ENCODE data around the gene PHEX. TPM values are rescaled to one million over a fixed set of nuclear protein-coding genes. Genes with fewer than 3 reads are reported as not detected.

The PHEX gene
- total and polyA plus RNA-seq, 8 donors, result 0.05 to 0.73 (median 0.14) TPM; not detected in 5

DNA sequence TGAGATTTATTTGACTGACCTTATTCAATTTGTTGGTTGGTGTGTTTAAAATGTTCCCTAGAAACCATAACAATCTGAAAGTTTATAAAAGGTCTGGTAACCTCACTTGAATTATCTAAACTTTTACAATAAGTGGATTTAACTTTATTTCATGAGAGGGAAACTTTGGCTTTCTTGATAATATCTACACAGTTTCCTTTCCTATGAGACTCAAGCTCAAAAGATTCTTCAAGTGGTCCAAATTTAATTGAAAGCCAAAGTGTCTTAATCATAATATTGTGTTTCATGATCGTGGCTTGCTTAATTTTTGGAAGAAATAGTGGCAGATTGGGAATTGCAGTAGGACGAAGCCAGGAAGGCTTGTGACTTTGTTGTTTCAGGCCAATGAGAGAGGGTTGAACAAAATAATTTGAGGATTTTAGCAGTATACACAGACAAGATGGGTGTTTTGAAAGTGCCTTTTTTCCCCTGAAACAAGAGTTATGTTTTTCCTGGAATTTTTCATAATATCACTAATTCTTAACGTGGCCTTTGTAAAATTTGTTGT, 55.0 kb downstream of the PHEX start:
- 45 to 69% (median 48%) methylated on average over 3 of the region's 3 CpGs for WGBS, 5 donors
- Histone ChIP-seq H3K4me1 (no peaks in the 10 kb centered on the region), H3K36me3 (no peaks in the 10 kb centered on the region), H3K27me3 (no peaks in the 10 kb centered on the region), H3K4me3 (no peak overlapping the region), H3K27ac (no peak overlapping the region), H3K9me3 (no peaks in the 10 kb centered on the region)
- intact Hi-C loops (cut with DNase I; ENCODE audit: low total_unique reads), result no loop called here
- no peak for DNase-seq
- TF ChIP-seq, protein P1, sequence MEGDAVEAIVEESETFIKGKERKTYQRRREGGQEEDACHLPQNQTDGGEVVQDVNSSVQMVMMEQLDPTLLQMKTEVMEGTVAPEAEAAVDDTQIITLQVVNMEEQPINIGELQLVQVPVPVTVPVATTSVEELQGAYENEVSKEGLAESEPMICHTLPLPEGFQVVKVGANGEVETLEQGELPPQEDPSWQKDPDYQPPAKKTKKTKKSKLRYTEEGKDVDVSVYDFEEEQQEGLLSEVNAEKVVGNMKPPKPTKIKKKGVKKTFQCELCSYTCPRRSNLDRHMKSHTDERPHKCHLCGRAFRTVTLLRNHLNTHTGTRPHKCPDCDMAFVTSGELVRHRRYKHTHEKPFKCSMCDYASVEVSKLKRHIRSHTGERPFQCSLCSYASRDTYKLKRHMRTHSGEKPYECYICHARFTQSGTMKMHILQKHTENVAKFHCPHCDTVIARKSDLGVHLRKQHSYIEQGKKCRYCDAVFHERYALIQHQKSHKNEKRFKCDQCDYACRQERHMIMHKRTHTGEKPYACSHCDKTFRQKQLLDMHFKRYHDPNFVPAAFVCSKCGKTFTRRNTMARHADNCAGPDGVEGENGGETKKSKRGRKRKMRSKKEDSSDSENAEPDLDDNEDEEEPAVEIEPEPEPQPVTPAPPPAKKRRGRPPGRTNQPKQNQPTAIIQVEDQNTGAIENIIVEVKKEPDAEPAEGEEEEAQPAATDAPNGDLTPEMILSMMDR (IDR thresholded peaks at IDR 0.05), result no peak
- TF ChIP-seq POLR2AphosphoS5 (IDR thresholded peaks at IDR 0.05), result no peak
- no peak for TF ChIP-seq POLR2A (IDR thresholded peaks at IDR 0.05)
- TF ChIP-seq EP300 (IDR thresholded peaks at IDR 0.05), result no peak

DNA sequence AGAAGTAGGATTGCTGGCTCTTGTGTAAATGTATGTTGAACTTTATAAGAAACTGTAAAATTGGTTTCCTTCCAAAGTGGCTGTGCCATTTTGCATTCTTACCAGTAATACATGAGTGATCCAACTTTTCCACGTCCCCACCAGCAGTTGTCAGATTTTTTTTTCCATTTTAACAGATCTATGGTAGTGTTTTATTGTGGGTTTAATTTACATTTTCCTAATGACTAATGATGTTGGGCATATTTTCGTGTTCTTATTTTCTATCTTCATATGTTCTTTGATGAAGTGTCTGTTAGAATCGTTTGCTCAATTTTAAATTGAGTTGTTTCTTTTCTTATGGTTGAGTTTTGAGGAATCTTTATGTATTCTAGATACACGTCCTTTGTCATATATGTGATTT, 56.2 kb downstream of the PHEX start:
- no peaks in the 10 kb centered on the region for H3K36me3 ChIP-seq
- DNase-seq, result no peak
- TF ChIP-seq POLR2AphosphoS5 (IDR thresholded peaks at IDR 0.05), result no peak
- no peak for TF ChIP-seq EP300 (IDR thresholded peaks at IDR 0.05)
- TF ChIP-seq POLR2A (IDR thresholded peaks at IDR 0.05), result no peak
- TF ChIP-seq, protein P1 (IDR thresholded peaks at IDR 0.05), result no peak
- H3K27me3 ChIP-seq, result no peaks in the 10 kb centered on the region
- no peaks in the 10 kb centered on the region for H3K9me3 ChIP-seq
- intact Hi-C loops (cut with DNase I; ENCODE audit: low total_unique reads), result no loop called here
- H3K4me1 ChIP-seq, result no peaks in the 10 kb centered on the region
- H3K4me3 ChIP-seq, result no peak overlapping the region
- H3K27ac ChIP-seq, result no peak overlapping the region
- WGBS, 5 donors, result 55 to 100% (median 82%) methylated on average over 4 of the region's 4 CpGs

DNA sequence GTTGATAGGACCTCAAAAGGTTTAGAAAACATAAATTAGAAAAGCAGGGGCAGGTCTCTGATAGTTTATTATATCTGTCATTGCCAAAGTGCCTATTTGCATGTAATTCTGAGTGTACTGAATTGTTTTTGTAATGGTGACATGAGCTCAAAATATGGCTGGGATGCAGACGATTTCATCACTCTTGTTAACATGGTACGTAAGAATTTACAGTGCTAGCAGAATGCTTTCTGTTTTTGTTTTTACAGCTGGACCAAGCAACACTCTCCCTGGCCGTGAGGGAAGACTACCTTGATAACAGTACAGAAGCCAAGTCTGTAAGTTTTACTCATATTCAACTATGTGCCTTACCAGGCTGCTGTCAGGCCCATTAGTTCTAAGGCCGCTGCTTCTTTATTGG, 58.1 kb downstream of the PHEX start:
- WGBS, 5 donors, result 65 to 78% (median 72%) methylated on average over 4 of the region's 4 CpGs
- DNase-seq, result no peak
- TF ChIP-seq POLR2AphosphoS5 (IDR thresholded peaks at IDR 0.05) (no peak), POLR2A (IDR thresholded peaks at IDR 0.05) (no peak), EP300 (IDR thresholded peaks at IDR 0.05) (no peak)
- TF ChIP-seq, protein P1 (IDR thresholded peaks at IDR 0.05), result no peak
- Histone ChIP-seq H3K9me3 (no peaks in the 10 kb centered on the region), H3K36me3 (no peaks in the 10 kb centered on the region), H3K4me3 (no peak overlapping the region), H3K27ac (no peak overlapping the region), H3K27me3 (no peaks in the 10 kb centered on the region), H3K4me1 (no peaks in the 10 kb centered on the region)
- intact Hi-C loops (cut with DNase I; ENCODE audit: low total_unique reads), result no loop called here

DNA sequence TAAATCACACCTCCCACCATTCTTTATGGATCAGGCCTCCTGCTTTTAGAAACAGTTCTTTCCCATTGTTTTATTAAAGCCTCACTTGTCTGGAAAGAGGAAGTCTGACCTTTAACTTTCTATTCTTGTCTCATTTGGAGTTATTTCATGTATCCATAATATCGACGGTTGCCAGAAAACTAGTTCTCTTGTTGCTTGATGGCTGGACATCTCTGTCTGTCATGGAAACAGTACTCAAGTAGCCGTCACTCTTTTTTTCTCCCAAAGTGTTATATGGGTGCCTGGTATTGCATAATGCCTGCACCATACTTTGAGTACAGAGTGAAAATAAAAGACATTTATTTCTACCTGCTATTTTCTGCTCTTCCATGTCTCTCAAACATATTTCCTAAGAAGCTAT, 61.4 kb downstream of the PHEX start:
- intact Hi-C loops (cut with DNase I; ENCODE audit: low total_unique reads), result no loop called here
- Histone ChIP-seq H3K4me1 (no peaks in the 10 kb centered on the region), H3K4me3 (no peak overlapping the region), H3K9me3 (no peaks in the 10 kb centered on the region), H3K27ac (no peak overlapping the region), H3K27me3 (no peaks in the 10 kb centered on the region), H3K36me3 (no peaks in the 10 kb centered on the region)
- TF ChIP-seq POLR2AphosphoS5 (IDR thresholded peaks at IDR 0.05) (no peak), POLR2A (IDR thresholded peaks at IDR 0.05) (no peak), EP300 (IDR thresholded peaks at IDR 0.05) (no peak)
- TF ChIP-seq, protein P1 (IDR thresholded peaks at IDR 0.05), result no peak
- no peak for DNase-seq
- WGBS, 5 donors, result 58 to 81% (median 64%) methylated on average over 3 of the region's 3 CpGs

Measured in stomach (tissue), 9 donors.